Esophagus squamous epithelium (tissue), 4 donors: Measurements from ENCODE around the gene LARGE1.

Experiments used
- POLR2A ChIP-seq, 4 donors: fragments of 450-650 bp; IDR thresholded peaks; one replicate each; pipeline ENCODE4 v1.6.1; 2017; ENCODE audit warnings: antibody characterized with exemption in 4 of 4, mild to moderate bottlenecking in 4 of 4, moderate library complexity in 3 of 4
- TF ChIP-seq, protein P1 (sequence below), 6 experiments: fragments of 450-650 bp in 4 of 6; fragments of 200-600 bp in 2 of 6; sonication (generic) in 2 of 6; IDR thresholded peaks; one replicate each; pipeline ENCODE4 v1.5.1; 2016 to 2019; ENCODE audit warnings: antibody characterized with exemption in 6 of 6, mild to moderate bottlenecking in 4 of 6, moderate library complexity in 4 of 6

DNA sequence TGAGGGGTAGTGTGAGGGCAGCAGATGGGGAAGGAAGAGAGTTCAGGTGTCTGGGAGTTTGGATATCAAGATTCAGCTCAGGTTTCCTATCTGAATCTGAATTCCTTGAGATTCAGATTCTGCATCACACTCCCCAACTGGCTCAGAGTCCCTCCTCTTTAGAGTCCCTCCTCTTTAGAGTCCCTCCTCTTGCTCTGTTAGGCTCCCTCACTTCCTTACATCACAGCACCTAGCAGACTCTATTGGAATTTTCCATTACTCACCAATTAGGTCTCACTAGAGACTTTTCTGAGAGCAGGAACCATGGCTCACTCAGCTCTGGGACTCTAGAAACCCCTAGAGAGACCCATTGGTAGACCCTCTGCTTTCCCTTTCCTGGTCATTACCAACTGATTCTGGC lies 558.7 kb downstream of the LARGE1 start:
- TF ChIP-seq, protein P1, sequence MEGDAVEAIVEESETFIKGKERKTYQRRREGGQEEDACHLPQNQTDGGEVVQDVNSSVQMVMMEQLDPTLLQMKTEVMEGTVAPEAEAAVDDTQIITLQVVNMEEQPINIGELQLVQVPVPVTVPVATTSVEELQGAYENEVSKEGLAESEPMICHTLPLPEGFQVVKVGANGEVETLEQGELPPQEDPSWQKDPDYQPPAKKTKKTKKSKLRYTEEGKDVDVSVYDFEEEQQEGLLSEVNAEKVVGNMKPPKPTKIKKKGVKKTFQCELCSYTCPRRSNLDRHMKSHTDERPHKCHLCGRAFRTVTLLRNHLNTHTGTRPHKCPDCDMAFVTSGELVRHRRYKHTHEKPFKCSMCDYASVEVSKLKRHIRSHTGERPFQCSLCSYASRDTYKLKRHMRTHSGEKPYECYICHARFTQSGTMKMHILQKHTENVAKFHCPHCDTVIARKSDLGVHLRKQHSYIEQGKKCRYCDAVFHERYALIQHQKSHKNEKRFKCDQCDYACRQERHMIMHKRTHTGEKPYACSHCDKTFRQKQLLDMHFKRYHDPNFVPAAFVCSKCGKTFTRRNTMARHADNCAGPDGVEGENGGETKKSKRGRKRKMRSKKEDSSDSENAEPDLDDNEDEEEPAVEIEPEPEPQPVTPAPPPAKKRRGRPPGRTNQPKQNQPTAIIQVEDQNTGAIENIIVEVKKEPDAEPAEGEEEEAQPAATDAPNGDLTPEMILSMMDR (IDR thresholded peaks at IDR 0.05), result no peak
- no peak for TF ChIP-seq POLR2A (IDR thresholded peaks at IDR 0.05)
